ENCODE data around the gene CRBN. TPM values are rescaled to one million over a fixed set of nuclear protein-coding genes. Genes with fewer than 3 reads are reported as not detected.

CRBN gene
- total RNA-seq, 4 donors from 2014 or later = 46.2 to 87.2 (median 56.5) TPM

GRCh38 chr3:3134750-3135448 lies 44.6 kb downstream of the CRBN start:
- H3K4me3 ChIP-seq (ENCODE audit: low read depth, poor library complexity, severe bottlenecking) = no peak overlapping the region
- intact Hi-C loops (cut with DNase I; ENCODE audit: low total_unique reads) = no loop called here
- no peak for DNase-seq (ENCODE audit: low spot score in 2 of 2)
- 91 to 95% methylated on average over 4 of the region's 4 CpGs for WGBS, 2 donors
- no peak for TF ChIP-seq CTCF (IDR thresholded peaks at IDR 0.05)
- no peak for TF ChIP-seq POLR2A (IDR thresholded peaks at IDR 0.05)

DNA sequence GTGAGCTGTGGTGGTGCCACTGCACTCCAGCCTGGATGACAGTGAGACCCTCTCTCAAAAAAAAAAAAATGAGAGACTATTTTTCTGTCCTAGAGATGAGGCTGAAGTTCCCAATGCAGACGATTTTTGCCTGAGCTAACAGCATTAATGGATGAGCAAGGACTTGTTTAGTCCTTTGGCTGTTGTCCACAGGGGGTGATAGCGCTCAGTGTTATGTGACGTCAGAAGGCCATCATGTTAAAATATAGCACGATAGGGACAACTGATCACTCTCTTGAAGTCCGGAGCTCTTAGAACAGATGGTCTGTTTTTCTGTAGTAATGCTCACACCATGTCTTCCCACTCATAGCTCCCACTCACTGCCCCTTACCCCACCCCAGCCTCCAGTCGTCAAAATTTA lies 46.0 kb downstream of the CRBN start:
- intact Hi-C loops (cut with DNase I; ENCODE audit: low total_unique reads) = no loop called here
- H3K4me3 ChIP-seq (ENCODE audit: low read depth, poor library complexity, severe bottlenecking) = no peak overlapping the region
- no peak for TF ChIP-seq CTCF (IDR thresholded peaks at IDR 0.05)
- no peak for TF ChIP-seq POLR2A (IDR thresholded peaks at IDR 0.05)
- DNase-seq (ENCODE audit: low spot score in 2 of 2) = no peak
- WGBS, 2 donors = 81 to 88% methylated on average over 6 of the region's 6 CpGs

DNA sequence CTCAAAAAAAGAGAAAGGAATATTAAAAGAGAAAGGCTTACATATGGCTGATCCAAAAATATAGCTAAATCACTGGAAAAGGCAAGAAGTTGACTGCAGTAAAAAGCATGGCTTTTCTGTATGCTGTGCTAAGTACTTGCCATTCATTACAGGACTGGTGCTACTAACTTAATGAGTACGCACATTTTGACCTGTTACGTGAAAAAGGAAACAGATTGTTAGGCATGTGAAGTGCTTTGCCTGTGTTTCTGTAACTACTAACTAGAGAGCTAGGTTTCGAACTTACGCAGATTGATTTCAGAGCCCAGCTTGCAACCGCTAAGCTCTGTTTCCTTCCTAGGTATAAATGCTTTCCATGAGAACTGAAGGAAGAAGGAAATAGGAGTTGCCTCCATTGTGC lies 49.9 kb downstream of the CRBN start:
- no peak for TF ChIP-seq CTCF (IDR thresholded peaks at IDR 0.05)
- TF ChIP-seq POLR2A (IDR thresholded peaks at IDR 0.05) = no peak
- intact Hi-C loops (cut with DNase I; ENCODE audit: low total_unique reads) = no loop called here
- no peak for DNase-seq (ENCODE audit: low spot score in 2 of 2)
- H3K4me3 ChIP-seq (ENCODE audit: low read depth, poor library complexity, severe bottlenecking) = no peak overlapping the region
- WGBS, 2 donors = 74 to 78% methylated on average over 5 of the region's 5 CpGs

GRCh38 chr3:3127432-3128010 lies 52.0 kb downstream of the CRBN start:
- no peak for DNase-seq (ENCODE audit: low spot score in 2 of 2)
- peak overlapping the region; percentile 83 for H3K4me3 ChIP-seq (ENCODE audit: low read depth, poor library complexity, severe bottlenecking)
- no peak for TF ChIP-seq CTCF (IDR thresholded peaks at IDR 0.05)
- no peak for TF ChIP-seq POLR2A (IDR thresholded peaks at IDR 0.05)
- WGBS, 2 donors = 21 to 25% methylated on average over 20 of the region's 20 CpGs
- intact Hi-C loops (cut with DNase I; ENCODE audit: low total_unique reads) = no loop called here

DNA sequence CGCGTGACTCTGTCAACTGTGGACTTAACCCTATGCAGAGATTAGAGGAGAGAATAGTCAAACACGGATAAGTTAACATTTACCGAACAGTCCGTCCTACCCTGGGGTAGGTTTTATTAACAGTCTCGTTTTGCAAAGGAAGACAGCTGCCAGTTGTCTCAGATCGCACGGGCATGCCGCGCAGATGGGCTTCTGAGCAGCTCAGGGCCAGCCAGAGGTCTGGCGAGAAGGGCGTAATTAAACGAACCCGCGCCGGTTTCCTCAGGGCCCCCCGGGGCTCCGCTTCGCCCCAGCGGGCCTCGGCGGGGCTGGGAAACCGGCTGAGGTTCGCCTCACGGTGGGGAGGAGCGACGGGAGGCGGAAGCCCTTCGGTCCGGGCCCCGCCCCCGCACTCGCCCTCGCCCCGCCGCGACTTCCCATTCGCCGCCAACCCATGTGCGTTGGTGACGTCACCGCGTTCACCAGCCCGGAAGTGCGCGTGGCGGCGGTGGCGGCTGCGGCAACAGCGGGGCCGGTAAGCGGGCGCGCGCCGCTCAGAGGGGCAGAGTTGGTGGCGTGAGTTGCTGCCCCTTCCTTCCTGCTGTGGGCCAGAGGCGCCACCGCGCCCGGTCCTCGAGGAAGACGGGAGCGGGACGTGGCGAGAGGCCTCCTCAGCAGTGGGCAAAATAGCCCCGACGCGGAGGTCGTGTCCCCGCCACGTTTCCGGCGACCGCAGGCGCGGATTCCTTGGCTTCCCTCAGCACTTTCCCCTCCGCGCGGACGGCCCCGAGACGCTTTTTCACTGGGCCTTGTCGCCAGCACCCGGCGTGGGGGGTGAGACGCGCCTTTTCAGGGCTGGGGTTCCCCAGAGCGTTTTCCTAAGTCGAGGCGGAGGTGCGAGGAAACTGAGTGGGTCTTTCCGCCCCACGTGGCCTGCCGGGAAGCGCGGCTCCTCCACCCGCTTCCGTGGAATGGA lies 52.7 kb downstream of the CRBN start, which contains the start of gene TRNT1:
Gene TRNT1 (plus strand): TSS at position 464 of the 955 bp plus-strand sequence. CDS start 2,101 bp downstream, outside the sequence.
- intact Hi-C loops (cut with DNase I; ENCODE audit: low total_unique reads) = no loop called here
- WGBS, 2 donors = 1% methylated on average over 30 to 47 of the region's 100 CpGs
- peak in 1 of 2 donors; percentile 38 for TF ChIP-seq POLR2A (IDR thresholded peaks at IDR 0.05)
- no peak for TF ChIP-seq CTCF (IDR thresholded peaks at IDR 0.05)
- peak within 1 kb of the TSS; percentile 83 for H3K4me3 ChIP-seq (ENCODE audit: low read depth, poor library complexity, severe bottlenecking)
- peak; percentile 93 to 99 for DNase-seq (ENCODE audit: low spot score in 2 of 2)
